Measurements from ENCODE around the gene ZNF823.
"Not testable (repeated sequence)": the region's sequence is repeated elsewhere in the genome, so short reads cannot be mapped to it uniquely, and the experiment has no call there.

ZNF823 gene

DNA sequence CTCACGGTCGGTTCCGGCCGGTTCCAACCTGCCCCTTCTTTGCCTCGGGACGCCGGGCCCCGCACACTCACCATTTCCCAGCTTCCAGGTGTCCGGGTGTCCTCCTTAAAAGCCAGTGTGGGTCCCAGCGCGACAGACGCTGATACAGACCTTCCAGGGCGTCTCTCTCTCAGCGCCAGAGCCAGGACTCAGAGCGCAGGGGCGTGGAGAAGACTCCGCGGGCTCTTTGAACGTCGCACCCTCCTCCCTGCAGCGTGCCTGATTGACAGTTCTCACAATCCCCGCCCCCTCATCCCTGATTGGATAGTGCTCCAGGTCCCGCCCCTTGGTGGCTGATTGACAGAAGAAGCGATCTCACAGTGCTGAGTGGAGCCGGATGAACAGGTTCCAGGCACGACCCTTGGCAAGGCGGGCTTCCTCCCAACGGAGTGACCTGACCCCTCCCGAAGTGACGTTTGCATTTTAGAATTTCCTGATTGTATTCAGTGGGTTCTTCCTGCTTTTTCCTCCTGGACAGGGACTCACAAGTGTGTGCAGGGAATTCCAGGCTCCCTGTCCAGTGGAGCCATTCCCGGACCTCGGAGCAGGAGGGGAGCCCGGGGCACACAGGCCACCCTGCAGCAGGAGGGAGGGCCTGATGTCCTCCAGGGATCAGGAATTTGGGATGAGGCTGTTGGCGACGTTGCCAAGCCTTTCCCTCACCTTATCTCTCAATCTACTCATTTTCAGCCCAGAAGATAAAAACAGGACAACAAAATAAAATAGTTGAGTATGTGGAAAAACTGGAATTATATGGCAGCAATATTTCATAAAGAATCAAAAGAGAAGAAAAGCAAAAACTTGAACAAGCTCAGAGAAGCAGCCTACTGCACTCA is at the start of gene ZNF823:
Gene ZNF823 (minus strand): TSS at position 201 of the 875 bp plus-strand sequence. CDS start 127 bp downstream, at position 74.
- peak; percentile 97 to 99 (median 97) for DNase-seq

DNA sequence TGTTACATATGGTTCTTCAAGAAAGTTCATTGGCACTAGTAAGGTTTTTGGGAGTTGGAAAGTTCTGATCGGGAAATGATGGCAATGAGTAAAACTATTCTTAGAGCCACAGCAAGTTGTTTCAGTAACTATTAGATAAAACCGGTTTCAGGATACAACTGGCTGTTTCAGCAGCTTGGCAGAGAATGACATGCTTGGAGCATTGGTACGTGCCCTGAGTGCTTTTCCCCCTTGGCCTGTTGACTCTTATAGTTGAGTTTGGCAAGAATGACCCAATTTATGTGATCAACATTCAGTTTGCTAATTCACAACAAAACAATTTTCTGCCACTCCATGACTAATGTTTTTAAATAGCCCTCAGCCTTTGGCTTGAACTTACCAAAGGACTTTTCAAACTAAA is 48.8 kb upstream of the ZNF823 start:
- DNase-seq, result no peak

DNA sequence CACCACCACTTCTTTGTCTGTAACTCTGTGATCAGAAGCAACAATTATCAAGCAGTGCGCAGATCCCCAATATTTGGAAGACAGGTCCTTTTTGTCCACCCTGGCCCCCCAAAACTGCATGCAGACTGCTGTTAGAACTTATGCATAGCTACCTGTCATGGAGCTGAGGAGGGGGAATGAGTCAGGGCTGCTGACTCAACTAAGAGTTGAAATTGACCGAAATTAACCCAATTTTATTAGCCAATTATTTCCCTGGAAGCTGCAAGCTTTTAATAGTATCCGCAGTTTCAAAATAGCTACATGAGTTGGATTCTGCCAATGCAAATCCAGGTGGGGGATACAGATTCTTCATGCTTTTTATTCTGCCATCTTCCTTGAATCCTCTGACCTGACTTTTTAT is 45.6 kb upstream of the ZNF823 start:
- DNase-seq, result no peak

DNA sequence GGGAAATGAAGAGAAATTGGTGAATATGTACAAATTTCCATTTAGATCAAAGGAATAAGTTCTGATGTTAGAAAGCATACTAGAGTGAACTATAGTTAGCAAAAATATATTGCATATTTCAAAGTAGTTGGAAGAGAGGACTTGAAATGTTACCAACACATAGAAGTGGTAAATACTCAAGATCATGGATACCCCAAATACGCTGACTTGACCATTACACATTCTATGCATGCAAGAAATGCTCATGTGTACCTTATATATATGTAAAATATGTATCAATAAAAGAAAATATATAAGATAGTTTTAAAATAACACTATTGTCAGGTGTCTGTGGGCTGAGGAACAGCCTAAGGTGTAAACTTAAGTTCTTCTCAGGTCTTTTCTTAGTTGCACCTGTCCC is 45.0 kb upstream of the ZNF823 start:
- DNase-seq, result no peak

DNA sequence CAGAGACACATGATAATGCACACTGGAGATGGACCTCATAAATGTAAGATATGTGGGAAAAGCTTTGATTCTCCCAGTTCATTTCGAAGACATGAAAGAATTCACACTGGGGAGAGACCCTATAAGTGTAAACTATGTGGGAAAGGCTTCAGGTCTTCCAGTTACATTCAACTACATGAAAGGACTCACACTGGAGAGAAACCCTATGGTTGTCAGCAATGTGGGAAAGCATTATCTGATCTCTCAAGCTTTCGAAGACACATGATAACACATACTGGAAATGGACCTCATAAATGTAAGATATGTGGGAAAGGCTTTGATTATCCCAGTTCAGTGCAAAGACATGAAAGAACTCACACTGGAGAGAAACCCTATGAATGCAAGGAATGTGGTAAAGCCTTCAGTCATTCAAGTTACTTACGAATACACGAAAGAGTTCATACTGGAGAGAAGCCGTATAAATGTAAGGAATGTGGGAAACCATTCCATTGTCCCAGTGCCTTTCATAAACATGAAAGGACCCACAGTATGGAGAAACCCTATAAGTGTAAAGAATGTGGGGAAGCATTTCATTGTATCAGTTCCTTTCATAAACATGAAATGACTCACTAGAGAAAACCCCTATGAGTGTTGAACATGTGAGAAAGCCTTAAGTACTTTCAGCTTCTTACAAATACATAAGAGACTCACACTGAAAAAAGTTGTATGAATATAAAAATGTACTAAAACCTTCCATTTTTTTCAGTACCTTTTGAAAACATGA is 42.7 kb upstream of the ZNF823 start:
- no peak for DNase-seq

- DNase-seq, result no peak
Observed at GRCh38 chr19:11780431-11781020, 41.8 kb upstream of the ZNF823 start.

GRCh38 chr19:11776669-11777068 is 37.9 kb upstream of the ZNF823 start:
- DNase-seq, result not testable (repeated sequence)

DNA sequence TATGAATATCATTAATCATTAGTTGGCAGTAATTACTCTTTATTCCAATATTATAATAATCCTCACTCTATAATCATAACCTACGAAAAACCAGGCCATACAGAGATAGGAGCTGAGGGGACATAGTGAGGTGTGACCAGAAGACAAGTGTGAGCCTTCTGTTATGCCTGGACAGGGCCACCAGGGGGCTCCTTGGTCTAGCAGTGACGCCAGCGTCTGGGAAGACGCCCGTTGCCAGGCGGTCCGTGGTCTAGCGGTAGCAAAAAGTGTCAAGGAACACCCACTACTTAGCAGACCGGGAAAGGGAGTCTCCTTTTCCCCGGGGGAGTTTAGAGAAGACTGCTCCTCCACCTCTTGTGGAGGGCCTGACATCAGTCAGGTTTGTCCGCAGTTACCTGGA is 32.8 kb upstream of the ZNF823 start:
- DNase-seq, result not testable (repeated sequence)

DNA sequence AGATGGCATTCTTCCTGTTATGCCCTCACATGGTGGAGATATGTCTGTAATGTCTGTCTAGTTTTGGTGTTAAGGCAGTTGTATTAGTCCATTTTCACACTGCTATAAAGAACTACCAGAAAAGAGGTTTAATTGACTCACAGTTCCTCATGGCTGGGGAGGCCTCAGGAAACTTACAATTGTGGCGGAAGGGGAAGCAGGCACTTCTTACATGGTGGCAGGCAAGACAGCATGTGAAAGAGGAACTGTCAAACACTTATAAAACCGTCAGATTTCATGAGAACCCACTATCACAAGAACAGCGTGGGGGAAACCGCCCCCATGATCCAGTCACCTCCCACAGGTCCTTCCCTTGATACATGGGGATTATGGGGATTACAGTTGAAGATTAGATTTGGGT is 31.2 kb upstream of the ZNF823 start:
- no peak for DNase-seq

DNA sequence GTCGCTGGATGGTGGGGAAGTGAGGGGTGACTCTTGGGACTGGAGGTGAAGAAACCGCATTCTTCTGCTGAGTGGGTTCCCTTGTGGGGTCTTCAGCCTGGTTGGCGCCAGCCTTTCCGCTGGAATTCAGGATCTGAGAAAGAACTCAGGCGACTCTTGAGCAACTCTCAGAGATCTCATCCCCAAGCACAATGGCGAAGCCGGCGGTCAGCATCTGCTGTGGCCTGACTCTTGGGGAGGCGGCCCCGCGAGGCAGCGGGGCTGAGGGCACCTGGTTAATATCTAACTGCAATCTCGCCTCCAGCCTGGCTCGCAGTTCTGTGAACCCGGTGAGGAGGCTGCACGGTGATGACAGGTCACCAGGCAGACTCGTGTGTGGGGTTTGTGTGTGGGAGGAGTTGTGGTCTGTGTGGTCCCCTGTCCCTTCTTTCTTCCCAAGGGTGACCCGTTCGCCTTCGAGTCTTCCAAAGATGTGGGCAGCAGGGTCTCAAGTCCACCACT is 28.9 kb upstream of the ZNF823 start:
- peak; percentile 23 to 41 (median 28) for DNase-seq

GRCh38 chr19:11766597-11767591 is 28.1 kb upstream of the ZNF823 start, which contains the start of gene ZNF441:
Gene ZNF441 (plus strand): TSS chr19:11767000. CDS start chr19:11767194, 194 bp downstream.
- peak; percentile 96 to 98 (median 97) for DNase-seq

DNA sequence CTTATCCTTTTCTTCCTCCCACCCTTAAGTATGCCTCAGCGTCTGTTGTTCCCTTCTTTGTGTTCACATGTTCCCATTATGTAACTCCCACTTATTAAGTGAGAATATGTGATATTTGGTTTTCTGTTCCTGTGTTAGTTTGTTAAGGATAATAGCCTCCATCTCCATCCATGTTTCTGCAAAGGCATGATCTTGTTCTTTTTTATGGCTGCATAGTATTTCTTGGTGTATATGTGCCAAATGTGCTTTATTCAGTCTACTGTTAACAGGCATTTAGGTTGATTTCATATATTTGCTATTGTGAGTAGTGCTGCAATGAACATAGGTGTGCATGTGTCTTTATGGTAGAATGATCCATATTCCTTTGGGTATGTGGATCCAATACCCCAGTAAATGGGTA is 24.9 kb upstream of the ZNF823 start:
- DNase-seq, result no peak

DNA sequence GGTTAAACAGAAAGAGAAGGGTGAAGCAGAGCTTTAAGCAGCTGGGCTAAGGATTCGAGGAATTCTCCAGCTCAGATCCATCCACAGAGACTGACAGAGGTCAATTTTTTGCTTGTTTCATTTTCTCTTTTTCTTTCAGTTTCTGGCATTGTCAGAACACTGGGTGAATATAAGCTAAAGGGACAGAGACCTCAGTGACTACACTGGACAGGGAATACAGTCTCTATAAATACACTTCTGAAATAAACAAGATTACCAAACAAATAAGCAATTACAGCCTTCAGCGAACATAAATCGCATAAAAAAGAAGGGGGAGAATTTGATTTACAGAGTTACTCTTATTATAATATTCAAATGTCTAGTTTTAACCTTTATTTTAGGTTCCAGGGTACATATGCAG is 24.4 kb upstream of the ZNF823 start:
- no peak for DNase-seq

DNA sequence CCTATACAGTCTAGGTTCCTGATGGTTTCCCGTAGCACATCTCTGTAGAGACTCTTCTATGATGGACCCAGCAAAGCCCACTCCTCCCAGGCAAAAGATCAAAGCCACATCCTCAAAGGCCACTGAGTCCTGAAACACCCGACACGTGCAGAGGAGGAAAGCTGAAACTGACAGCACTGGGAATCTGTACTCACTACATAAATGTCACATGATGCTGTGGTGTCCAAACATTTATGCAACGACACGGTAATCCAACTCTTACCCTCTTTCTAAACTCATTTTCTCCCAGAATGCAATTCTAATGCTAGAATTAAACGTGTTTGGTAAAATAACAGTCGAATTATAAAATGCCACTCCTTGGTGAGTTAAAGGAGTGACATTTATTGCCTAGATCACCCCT is 21.1 kb upstream of the ZNF823 start:
- DNase-seq, result no peak

DNA sequence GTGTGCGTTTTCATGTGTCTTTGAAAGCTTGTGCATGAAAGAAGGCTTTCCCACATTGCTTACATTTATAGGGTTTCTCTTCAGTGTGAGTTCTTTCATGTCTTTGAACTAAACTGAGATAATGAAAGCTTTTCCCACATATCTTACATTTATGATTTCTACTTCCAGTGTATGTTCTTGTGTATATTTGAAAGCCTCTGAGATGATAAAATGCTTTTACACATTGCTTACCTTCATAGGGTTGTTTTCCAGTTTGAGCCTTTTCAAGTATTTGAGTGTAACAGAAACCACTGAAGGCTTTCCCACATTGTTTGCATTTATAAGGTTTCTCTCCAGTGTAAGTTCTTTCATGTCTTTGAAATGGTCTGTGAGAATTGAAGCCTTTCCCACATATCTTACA is 18.2 kb upstream of the ZNF823 start:
- no peak for DNase-seq

DNA sequence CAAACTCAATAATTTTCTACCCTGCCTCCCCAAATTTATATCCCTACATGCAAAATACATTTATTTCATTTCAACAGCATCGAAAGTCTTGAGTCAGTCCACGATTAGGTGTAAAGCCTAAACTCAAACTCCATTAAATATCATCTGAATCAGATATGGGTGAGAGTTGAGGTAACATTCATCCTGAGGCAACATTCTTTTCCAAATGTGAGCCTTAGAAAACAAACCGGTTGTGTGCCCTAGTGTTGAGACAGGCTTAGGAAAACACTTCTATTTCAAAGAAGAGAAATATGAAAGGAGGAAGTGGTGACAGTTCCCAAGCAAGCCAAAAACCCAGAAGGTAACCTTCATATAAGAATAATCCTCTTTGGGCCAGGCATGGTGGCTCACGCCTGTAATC is 15.9 kb upstream of the ZNF823 start:
- no peak for DNase-seq

GRCh38 chr19:11752244-11752736 is 13.5 kb upstream of the ZNF823 start:
- no peak for DNase-seq

GRCh38 chr19:11749751-11750150 is 11.0 kb upstream of the ZNF823 start:
- DNase-seq, result no peak

DNA sequence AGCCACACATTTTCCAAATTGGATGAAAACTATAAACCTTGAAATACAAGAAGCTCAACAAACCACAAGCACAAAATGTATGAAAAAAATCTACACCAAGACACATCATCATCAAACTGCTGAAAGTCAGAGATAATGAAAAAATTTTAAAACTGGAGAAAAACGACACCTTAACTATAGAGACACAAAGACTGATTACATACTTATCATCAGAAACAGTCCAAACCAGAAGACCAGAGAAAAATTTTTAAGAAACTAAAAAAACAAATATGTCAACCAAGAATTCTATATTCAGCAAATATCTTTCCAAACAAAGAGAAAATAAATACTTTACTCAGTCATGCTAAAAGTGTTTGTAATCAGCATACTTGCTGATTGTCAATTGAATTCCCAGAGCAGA is 8.5 kb upstream of the ZNF823 start:
- no peak for DNase-seq

DNA sequence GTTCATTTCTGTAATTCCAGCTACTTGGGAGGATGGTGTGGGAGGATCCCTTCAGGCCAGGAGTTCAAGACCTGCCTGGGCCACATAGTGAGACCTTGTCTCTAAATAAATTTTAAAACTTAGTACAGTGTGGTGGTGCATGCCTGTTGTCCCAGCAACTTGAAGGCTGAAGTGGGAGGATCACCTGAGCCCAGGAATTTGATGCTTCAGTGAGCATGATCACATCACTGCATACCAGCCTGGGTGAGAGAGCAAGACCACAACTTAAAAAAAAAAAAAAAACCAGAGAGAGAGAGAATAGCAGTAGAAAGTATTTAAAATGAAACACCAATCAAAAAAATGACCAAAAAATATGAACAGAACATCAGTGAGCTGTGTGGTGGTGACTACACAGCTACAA is 7.1 kb upstream of the ZNF823 start:
- no peak for DNase-seq

GRCh38 chr19:11737964-11738745 is 591 bp downstream of the ZNF823 start:
- peak; percentile 41 to 63 (median 56) for DNase-seq
